ENCODE results near the gene IGSF1.
"Not testable (repeated sequence)": the region's sequence is repeated elsewhere in the genome, so short reads cannot be mapped to it uniquely, and the experiment has no call there.

IGSF1 gene

DNA sequence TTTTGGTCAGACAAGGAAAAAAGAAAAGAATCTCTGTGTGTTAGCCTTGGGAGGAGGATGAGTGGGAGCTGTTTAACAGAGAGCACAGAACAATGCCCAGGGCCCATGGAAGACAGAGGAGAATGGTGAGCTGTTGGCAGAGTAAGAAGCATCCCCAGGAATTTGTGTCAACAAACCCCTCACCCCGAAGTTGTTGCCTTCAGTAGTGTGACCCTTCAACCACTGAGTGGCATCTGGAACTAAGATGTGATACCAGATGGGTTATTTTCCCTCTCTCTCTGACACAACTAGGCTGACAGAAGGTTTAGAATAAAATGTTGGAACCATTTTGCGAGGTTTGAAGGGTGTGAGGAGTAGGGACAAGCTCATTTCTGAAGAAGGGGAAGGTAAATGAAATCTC is 25.1 kb downstream of the IGSF1 start:
- no peaks in the 10 kb centered on the region for H3K9me3 ChIP-seq (ENCODE audit: low read depth, low read length)
- no peak overlapping the region for H3K4me3 ChIP-seq
- no peaks in the 10 kb centered on the region for H3K36me3 ChIP-seq (ENCODE audit: insufficient read depth, low read length)
- no peak overlapping the region for H3K27ac ChIP-seq
- TF ChIP-seq POLR2AphosphoS5 (IDR thresholded peaks at IDR 0.05; ENCODE audit: borderline replicate concordance, low read depth, low read length), result no peak
- TF ChIP-seq FOXP2 (optimal IDR thresholded peaks at IDR 0.05; ENCODE audit: control extremely low read depth, extremely low read length, insufficient read depth), result no peak
- no peak for TF ChIP-seq EZH2 (IDR thresholded peaks at IDR 0.05)
- DNase-seq (ENCODE audit: low read depth, low spot score), result no peak
- H3K9ac ChIP-seq (ENCODE audit: insufficient read length), result no peak overlapping the region

DNA sequence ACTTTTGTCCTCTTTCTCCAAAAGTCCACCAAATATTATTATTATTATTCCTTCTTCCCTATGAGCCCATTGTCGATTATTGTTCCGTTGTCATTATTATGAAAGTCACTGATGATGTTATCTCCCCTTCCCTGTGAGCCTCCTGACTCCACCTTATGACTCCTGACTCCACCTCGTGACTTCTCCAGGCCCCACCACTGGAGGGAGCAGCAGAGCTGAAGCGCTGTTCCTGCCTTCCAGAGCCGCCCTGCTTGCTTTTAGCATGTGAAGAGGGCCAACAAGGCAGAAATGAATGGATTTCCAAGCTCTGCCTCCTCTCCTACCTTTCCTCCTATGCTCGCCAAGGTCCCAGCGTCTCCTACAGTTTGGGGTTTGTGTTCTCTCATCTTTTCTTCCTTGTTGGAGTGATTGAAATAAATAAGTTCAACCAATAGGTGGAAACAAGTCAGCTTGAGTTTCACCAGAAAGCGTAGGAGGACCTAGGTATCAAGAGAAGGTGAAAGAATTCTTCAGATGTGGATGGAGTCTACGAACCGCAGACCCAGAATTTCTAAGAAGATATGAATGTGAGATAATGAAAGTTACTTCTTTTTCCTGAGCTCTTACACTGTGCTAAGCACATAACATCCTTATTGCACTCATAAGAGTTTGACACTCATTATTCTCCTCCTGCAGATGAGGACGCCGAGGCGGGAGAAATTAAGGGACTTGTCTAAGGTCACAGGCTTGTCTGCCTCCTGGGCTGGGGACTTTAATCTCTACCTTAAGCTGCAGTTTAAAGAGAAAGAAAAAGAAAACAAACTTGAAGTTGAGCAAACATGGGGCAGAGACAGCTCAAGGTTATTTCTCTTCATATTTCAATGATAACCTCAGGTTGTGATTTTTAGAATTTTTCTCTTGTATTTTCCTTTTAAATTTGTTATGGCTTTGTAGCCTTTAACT is 26.1 kb downstream of the IGSF1 start:
- no peak for DNase-seq (ENCODE audit: low read depth, low spot score)
- TF ChIP-seq EZH2 (IDR thresholded peaks at IDR 0.05), result no peak
- TF ChIP-seq FOXP2 (optimal IDR thresholded peaks at IDR 0.05; ENCODE audit: control extremely low read depth, extremely low read length, insufficient read depth), result no peak
- TF ChIP-seq POLR2AphosphoS5 (IDR thresholded peaks at IDR 0.05; ENCODE audit: borderline replicate concordance, low read depth, low read length), result no peak
- Histone ChIP-seq H3K4me3 (no peak overlapping the region), H3K9me3 (ENCODE audit: low read depth, low read length) (no peaks in the 10 kb centered on the region), H3K36me3 (ENCODE audit: insufficient read depth, low read length) (no peaks in the 10 kb centered on the region), H3K9ac (ENCODE audit: insufficient read length) (no peak overlapping the region), H3K27ac (no peak overlapping the region)

GRCh38 chrX:131262200-131262599 is 26.9 kb downstream of the IGSF1 start:
- TF ChIP-seq POLR2AphosphoS5 (IDR thresholded peaks at IDR 0.05; ENCODE audit: borderline replicate concordance, low read depth, low read length) (no peak), EZH2 (IDR thresholded peaks at IDR 0.05) (no peak), FOXP2 (optimal IDR thresholded peaks at IDR 0.05; ENCODE audit: control extremely low read depth, extremely low read length, insufficient read depth) (no peak)
- Histone ChIP-seq H3K4me3 (no peak overlapping the region), H3K9me3 (ENCODE audit: low read depth, low read length) (no peaks in the 10 kb centered on the region), H3K36me3 (ENCODE audit: insufficient read depth, low read length) (no peaks in the 10 kb centered on the region), H3K9ac (ENCODE audit: insufficient read length) (no peak overlapping the region), H3K27ac (no peak overlapping the region)
- DNase-seq (ENCODE audit: low read depth, low spot score), result no peak

DNA sequence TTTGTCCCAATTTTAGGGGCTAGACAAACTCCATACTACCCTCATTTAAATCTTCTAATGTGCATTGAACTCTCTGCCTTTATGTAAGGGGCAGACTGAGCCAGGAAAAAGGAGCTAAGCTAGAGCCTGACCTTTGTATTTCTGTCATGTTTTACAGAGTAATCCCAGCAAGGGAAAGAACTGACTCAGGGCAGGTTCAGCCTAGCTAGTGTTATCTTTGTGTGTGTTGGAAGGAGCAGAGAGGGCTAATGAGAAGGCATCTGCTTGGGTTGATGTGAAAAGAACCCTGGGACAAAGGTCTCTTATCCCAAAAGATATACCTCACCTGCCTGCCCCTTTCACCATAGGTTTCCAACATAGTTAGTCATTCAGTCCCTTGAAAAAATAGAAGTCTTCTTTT is 31.7 kb downstream of the IGSF1 start:
- Histone ChIP-seq H3K27ac (no peak overlapping the region), H3K4me3 (no peak overlapping the region), H3K9ac (ENCODE audit: insufficient read length) (no peak overlapping the region), H3K9me3 (ENCODE audit: low read depth, low read length) (no peaks in the 10 kb centered on the region), H3K36me3 (ENCODE audit: insufficient read depth, low read length) (no peaks in the 10 kb centered on the region)
- TF ChIP-seq POLR2AphosphoS5 (IDR thresholded peaks at IDR 0.05; ENCODE audit: borderline replicate concordance, low read depth, low read length) (no peak), EZH2 (IDR thresholded peaks at IDR 0.05) (no peak), FOXP2 (optimal IDR thresholded peaks at IDR 0.05; ENCODE audit: control extremely low read depth, extremely low read length, insufficient read depth) (no peak)
- no peak for DNase-seq (ENCODE audit: low read depth, low spot score)

DNA sequence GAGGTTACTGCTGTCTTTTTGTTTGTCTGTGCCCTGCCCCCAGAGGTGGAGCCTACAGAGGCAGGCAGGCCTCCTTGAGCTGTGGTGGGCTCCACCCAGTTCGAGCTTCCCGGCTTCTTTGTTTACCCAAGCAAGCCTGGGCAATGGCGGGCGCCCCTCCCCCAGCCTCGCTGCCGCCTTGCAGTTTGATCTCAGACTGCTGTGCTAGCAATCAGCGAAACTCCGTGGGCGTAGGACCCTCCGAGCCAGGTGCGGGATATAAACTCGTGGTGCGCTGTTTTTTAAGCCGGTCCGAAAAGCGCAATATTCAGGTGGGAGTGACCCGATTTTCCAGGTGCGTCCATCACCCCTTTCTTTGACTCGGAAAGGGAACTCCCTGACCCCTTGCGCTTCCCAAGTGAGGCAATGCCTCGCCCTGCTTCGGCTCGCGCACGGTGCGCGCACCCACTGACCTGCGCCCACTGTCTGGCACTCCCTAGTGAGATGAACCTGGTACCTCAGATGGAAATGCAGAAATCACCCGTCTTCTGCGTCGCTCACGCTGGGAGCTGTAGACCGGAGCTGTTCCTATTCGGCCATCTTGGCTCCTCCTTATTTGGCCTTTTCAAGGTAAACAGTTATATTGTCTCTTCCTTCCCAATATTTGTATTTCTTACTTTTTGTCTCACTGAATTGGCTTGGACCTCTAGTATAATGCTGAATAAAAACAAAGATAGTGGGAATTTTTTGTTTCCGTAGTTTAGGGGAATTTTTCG is 37.9 kb downstream of the IGSF1 start:
- H3K9me3 ChIP-seq (ENCODE audit: low read depth, low read length); H3K4me3 ChIP-seq; DNase-seq (ENCODE audit: low read depth, low spot score); H3K27ac ChIP-seq; H3K36me3 ChIP-seq (ENCODE audit: insufficient read depth, low read length); H3K9ac ChIP-seq (ENCODE audit: insufficient read length): not testable (repeated sequence)

- no peak for DNase-seq (ENCODE audit: low read depth, low spot score)
Observed at GRCh38 chrX:131239057-131239456, 50.0 kb downstream of the IGSF1 start.

DNA sequence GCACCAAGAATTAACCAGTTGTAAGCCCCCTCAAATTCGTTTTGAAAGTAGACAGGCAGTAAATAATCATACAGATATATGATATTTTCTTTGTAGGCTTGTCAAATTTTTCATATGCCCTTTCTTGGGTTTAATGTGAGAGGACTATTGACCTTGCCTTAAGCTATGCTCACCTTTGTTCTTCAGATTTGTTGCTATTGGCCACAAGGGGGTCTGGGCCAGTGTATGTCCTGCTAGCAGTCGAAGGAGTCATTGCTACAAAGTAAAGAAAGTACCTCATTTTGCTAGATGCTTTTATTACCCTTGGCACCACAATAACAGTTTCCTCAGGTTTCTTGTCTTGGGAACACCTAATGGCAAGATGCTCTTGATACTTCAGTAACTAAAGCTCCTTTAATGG is 51.7 kb downstream of the IGSF1 start:
- H3K36me3 ChIP-seq (ENCODE audit: insufficient read depth, low read length), result no peaks in the 10 kb centered on the region
- no peak overlapping the region for H3K27ac ChIP-seq
- DNase-seq (ENCODE audit: low read depth, low spot score), result no peak
- no peak overlapping the region for H3K9ac ChIP-seq (ENCODE audit: insufficient read length)
- TF ChIP-seq EZH2 (IDR thresholded peaks at IDR 0.05), result no peak
- no peak for TF ChIP-seq FOXP2 (optimal IDR thresholded peaks at IDR 0.05; ENCODE audit: control extremely low read depth, extremely low read length, insufficient read depth)
- TF ChIP-seq POLR2AphosphoS5 (IDR thresholded peaks at IDR 0.05; ENCODE audit: borderline replicate concordance, low read depth, low read length), result no peak
- H3K4me3 ChIP-seq, result no peak overlapping the region
- H3K9me3 ChIP-seq (ENCODE audit: low read depth, low read length), result no peaks in the 10 kb centered on the region

More at GRCh38 chrX:131239057-131239456, 50.0 kb downstream of the IGSF1 start:
- TF ChIP-seq POLR2AphosphoS5 (IDR thresholded peaks at IDR 0.05; ENCODE audit: borderline replicate concordance, low read depth, low read length), result no peak
- no peak for TF ChIP-seq EZH2 (IDR thresholded peaks at IDR 0.05)
- no peak for TF ChIP-seq FOXP2 (optimal IDR thresholded peaks at IDR 0.05; ENCODE audit: control extremely low read depth, extremely low read length, insufficient read depth)
- H3K27ac ChIP-seq, result no peak overlapping the region
- H3K4me3 ChIP-seq, result no peak overlapping the region
- H3K9me3 ChIP-seq (ENCODE audit: low read depth, low read length), result no peaks in the 10 kb centered on the region
- no peaks in the 10 kb centered on the region for H3K36me3 ChIP-seq (ENCODE audit: insufficient read depth, low read length)
- no peak overlapping the region for H3K9ac ChIP-seq (ENCODE audit: insufficient read length)

DNA sequence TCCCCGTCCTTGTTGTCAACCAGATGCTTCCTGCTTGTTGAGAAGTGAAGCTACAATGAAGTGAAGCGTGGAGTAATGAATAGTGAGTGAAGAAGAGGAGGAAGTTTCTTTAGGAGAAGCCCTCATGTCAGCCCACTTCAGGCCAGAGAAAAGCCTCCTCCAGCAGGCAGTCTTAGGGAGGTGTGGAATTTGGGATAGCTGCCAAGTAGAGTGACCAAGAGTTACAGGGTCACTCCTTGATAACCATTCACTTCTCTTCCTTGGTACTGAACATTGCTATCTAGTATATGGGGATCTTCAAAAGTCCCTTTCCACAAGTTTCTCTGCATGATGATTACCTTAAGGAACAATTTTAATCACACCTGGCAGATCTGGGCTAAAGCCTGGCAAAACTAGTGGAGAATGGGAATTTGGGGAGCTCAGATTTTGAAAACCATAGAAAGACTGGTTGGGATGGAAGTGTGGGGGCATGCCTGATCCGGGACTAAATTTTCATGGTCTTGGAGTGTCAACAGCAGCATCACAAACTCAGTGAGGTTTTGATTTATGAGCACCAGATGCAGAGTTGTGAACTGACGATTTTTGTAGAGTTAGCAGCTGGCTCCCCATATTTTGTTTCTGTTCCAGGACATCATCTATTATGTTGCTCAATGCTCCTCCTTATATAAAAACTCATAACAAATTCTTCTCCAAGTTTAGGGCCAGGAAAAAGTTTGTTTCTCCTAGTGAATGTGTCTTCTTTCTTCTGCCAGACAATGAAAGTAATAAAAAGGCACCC is 53.1 kb downstream of the IGSF1 start:
- TF ChIP-seq FOXP2 (optimal IDR thresholded peaks at IDR 0.05; ENCODE audit: control extremely low read depth, extremely low read length, insufficient read depth), result no peak
- no peak for TF ChIP-seq EZH2 (IDR thresholded peaks at IDR 0.05)
- no peak for TF ChIP-seq POLR2AphosphoS5 (IDR thresholded peaks at IDR 0.05; ENCODE audit: borderline replicate concordance, low read depth, low read length)
- no peak for DNase-seq (ENCODE audit: low read depth, low spot score)
- Histone ChIP-seq H3K9me3 (ENCODE audit: low read depth, low read length) (no peaks in the 10 kb centered on the region), H3K4me3 (no peak overlapping the region), H3K36me3 (ENCODE audit: insufficient read depth, low read length) (no peaks in the 10 kb centered on the region), H3K27ac (no peak overlapping the region), H3K9ac (ENCODE audit: insufficient read length) (no peak overlapping the region)

Data from SK-N-MC (cell line).